Mucosa of stomach (tissue), 1 donor: Measurements from ENCODE around the gene CC2D2A.

Source experiments
- H3K27me3 ChIP-seq: one replicate; pipeline ENCODE4 v1.7.0; 2013; ENCODE audit warnings: mild to moderate bottlenecking, low read length; ENCODE audit not compliant: control insufficient read depth, insufficient read depth
- H3K36me3 ChIP-seq: one replicate; pipeline ENCODE4 v1.7.0; 2013; ENCODE audit warnings: low read length; ENCODE audit not compliant: control insufficient read depth, insufficient read depth
- H3K4me1 ChIP-seq: one replicate; pipeline ENCODE4 v1.7.0; 2013; ENCODE audit warnings: mild to moderate bottlenecking, low read length; ENCODE audit not compliant: control insufficient read depth, insufficient read depth
- H3K4me3 ChIP-seq: one replicate; pipeline ENCODE4 v1.7.0; 2013; ENCODE audit warnings: low read length
- H3K9ac ChIP-seq: one replicate; pipeline ENCODE4 v1.7.0; 2013; ENCODE audit warnings: mild to moderate bottlenecking, low read length, moderate library complexity
- H3K9me3 ChIP-seq: one replicate; pipeline ENCODE4 v1.7.0; 2013; ENCODE audit warnings: mild to moderate bottlenecking, low read length, moderate library complexity; ENCODE audit not compliant: control insufficient read depth
- donor health status: Pancreatic carcinoma.

CC2D2A gene

GRCh38 chr4:15444276-15444675, 25.4 kb upstream of the CC2D2A start:
- Histone ChIP-seq H3K9me3 (no peaks in the 10 kb centered on the region), H3K36me3 (no peaks in the 10 kb centered on the region), H3K4me1 (no peaks in the 10 kb centered on the region), H3K27me3 (no peaks in the 10 kb centered on the region), H3K4me3 (no peak overlapping the region), H3K9ac (no peak overlapping the region)

DNA sequence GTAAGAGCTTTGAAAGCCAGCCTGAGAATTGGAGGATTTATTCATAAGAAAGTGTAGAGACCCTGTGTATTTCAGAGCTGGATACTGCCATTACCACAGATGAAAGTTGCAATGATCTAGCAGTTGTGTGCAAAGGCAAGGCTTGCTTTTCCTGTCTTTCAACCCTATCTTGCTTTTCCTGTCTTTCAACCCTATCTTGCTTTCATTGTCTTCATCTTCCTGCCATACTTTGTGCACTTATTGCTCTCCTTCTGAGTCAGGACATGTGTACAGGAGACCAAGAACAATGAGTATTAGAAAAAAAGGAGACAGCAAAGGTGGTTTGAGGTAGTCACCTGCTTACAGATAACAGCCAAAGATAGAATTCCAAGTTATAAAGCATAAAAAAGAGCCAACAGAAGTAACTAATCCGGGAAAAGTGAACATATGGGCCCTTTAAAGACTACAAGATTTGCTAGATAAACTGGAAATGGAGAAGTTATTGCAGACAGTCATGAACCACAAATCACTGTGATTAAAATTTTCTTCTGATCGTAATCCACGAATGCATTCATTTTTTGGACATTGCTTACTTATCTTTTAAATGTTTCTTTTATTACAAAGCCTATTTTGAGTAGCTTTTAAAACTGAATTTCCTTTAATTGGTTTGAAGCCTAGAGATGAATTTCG, 24.7 kb upstream of the CC2D2A start:
- no peaks in the 10 kb centered on the region for H3K36me3 ChIP-seq
- no peak overlapping the region for H3K4me3 ChIP-seq
- H3K9me3 ChIP-seq: no peaks in the 10 kb centered on the region
- no peak overlapping the region for H3K9ac ChIP-seq
- H3K4me1 ChIP-seq: no peaks in the 10 kb centered on the region
- no peaks in the 10 kb centered on the region for H3K27me3 ChIP-seq

DNA sequence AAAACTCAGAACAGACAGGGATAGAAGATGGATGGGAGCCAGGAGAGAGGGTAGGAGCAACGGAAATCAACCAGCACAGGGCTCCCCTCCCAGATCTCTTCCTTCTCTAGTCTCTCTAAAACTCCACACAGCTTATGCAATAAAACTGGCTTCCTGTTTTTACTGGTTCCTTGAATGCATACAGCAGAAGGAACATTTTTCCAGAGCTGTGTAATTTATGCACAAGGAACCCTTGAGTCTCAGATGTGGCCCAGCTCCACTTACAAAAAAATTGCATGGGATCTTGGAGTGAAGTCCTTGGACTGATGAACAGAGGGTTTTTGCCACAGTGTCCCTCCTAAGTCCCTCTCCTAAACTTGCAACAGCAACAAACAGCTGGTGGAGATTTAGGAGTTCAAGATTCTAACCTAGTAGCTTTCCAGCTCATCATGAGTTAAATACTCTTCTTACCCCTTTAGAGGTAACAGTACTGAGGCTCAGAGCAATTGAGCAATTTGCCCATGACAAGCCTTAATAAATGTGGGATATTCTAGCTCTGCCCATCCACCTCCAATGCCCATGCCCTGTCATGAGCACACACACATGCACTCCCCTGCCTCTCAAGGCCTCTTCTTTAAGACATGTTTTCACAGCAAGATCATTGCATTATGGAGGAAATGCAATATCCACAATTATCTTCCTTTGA, 18.4 kb upstream of the CC2D2A start:
- H3K9me3 ChIP-seq: no peaks in the 10 kb centered on the region
- H3K4me3 ChIP-seq: no peak overlapping the region
- H3K4me1 ChIP-seq: peaks cover 8% of the 10 kb centered on the region
- no peaks in the 10 kb centered on the region for H3K36me3 ChIP-seq
- no peak overlapping the region for H3K9ac ChIP-seq
- H3K27me3 ChIP-seq: no peaks in the 10 kb centered on the region

GRCh38 chr4:15451866-15452765, 17.6 kb upstream of the CC2D2A start:
- H3K36me3 ChIP-seq: no peaks in the 10 kb centered on the region
- H3K9me3 ChIP-seq: no peaks in the 10 kb centered on the region
- no peak overlapping the region for H3K9ac ChIP-seq
- peaks cover 8% of the 10 kb centered on the region for H3K4me1 ChIP-seq
- H3K4me3 ChIP-seq: no peak overlapping the region
- H3K27me3 ChIP-seq: no peaks in the 10 kb centered on the region

DNA sequence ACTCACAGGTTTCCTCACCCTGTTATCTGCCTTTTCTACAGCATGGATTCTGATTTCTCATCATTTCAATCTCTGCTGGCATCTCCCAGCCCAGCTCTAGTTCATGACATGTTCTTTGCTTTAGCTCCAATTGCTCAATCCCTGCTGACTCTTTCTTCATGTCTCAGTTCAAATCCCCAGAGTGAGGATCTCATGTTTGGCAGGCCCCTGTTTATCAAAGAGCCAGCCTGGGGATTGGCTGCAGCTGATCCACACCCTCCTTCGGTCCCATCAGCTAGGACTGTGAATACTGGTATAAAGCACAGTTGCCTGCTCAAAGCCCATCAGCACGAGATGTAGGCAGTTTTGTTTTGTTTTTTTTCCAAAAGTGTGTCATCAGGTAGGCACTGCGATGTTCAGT, 14.4 kb upstream of the CC2D2A start:
- Histone ChIP-seq H3K36me3 (no peaks in the 10 kb centered on the region), H3K4me1 (peaks cover 8% of the 10 kb centered on the region)

GRCh38 chr4:15457406-15458201, 12.1 kb upstream of the CC2D2A start:
- no peak overlapping the region for H3K4me3 ChIP-seq
- H3K27me3 ChIP-seq: no peaks in the 10 kb centered on the region
- H3K9me3 ChIP-seq: no peaks in the 10 kb centered on the region
- no peaks in the 10 kb centered on the region for H3K4me1 ChIP-seq
- no peaks in the 10 kb centered on the region for H3K36me3 ChIP-seq
- H3K9ac ChIP-seq: no peak overlapping the region

More for the DNA sequence above, 14.4 kb upstream of the CC2D2A start:
- Histone ChIP-seq H3K9me3 (no peaks in the 10 kb centered on the region), H3K4me3 (no peak overlapping the region), H3K9ac (no peak overlapping the region), H3K27me3 (no peaks in the 10 kb centered on the region)

DNA sequence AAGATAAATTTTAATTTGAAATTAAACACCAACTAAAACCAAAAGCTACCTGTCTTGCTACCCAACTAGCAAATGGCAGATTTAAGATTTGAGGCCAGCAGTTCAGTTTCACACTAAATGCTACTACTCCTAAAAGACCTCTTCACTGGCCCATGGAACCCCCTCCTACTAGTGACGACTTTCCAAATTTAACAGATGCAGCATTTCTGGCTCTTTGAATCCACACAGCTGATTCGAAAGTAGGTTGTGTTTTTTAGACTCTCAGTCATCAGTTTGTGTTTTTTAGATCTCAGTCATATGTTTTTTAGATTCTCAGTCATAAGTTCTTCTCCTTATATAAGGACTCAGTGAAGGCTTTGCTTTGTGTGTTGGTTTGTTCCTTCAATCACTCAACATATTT, 11.1 kb upstream of the CC2D2A start:
- Histone ChIP-seq H3K4me1 (no peaks in the 10 kb centered on the region), H3K27me3 (no peaks in the 10 kb centered on the region), H3K9ac (no peak overlapping the region), H3K36me3 (no peaks in the 10 kb centered on the region), H3K4me3 (no peak overlapping the region), H3K9me3 (no peaks in the 10 kb centered on the region)

GRCh38 chr4:15459706-15460105, 10.0 kb upstream of the CC2D2A start:
- Histone ChIP-seq H3K9ac (no peak overlapping the region), H3K27me3 (no peaks in the 10 kb centered on the region), H3K36me3 (no peaks in the 10 kb centered on the region), H3K4me1 (no peaks in the 10 kb centered on the region), H3K4me3 (no peak overlapping the region), H3K9me3 (no peaks in the 10 kb centered on the region)

- Histone ChIP-seq H3K27me3 (no peaks in the 10 kb centered on the region), H3K4me1 (no peaks in the 10 kb centered on the region), H3K9ac (no peak overlapping the region), H3K36me3 (no peaks in the 10 kb centered on the region), H3K9me3 (no peaks in the 10 kb centered on the region), H3K4me3 (no peak overlapping the region)
These were observed 3.1 kb upstream of the CC2D2A start for GRCh38 chr4:15466596-15466995.

DNA sequence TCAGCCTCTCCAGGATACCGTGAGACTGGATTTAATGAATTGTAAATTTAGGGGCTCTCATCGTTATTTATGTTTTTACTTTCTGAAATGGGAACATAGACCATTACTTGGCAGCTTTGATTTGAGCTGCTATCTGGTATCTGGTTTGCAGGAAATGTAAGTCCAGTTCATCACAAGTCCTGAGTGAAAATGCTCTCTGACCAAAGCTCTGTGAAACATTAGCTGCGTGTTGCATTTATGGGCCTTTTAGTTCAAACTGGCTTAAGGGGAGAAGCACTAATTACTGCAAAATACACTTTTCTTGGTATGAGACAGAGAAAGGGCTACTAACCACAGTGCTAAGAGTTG, 420 bp downstream of the CC2D2A start:
- H3K27me3 ChIP-seq: no peaks in the 10 kb centered on the region
- H3K4me1 ChIP-seq: no peaks in the 10 kb centered on the region
- H3K4me3 ChIP-seq: peak overlapping the region; percentile 43
- H3K36me3 ChIP-seq: no peaks in the 10 kb centered on the region
- H3K9me3 ChIP-seq: no peaks in the 10 kb centered on the region
- peak overlapping the region; percentile 11 for H3K9ac ChIP-seq

GRCh38 chr4:15476396-15476795, 6.7 kb downstream of the CC2D2A start:
- H3K27me3 ChIP-seq: no peaks in the 10 kb centered on the region
- H3K4me1 ChIP-seq: no peaks in the 10 kb centered on the region
- H3K9ac ChIP-seq: no peak overlapping the region
- H3K4me3 ChIP-seq: no peak overlapping the region
- H3K9me3 ChIP-seq: no peaks in the 10 kb centered on the region
- no peaks in the 10 kb centered on the region for H3K36me3 ChIP-seq
